HG02763 (cell line): Measurements from ENCODE around the gene PPP1R9B.

Experiments
- ATAC-seq: cut with Tn5 transposase; IDR thresholded peaks from one replicate; pipeline ENCODE4 v1.9.1; 2021; ENCODE audit warnings: mild to moderate bottlenecking, moderate library complexity; ENCODE audit not compliant: unreplicated experiment

Gene PPP1R9B

GRCh38 chr17:50188531-50188920 is 38.0 kb upstream of the PPP1R9B start:
- ATAC-seq, result no peak

DNA sequence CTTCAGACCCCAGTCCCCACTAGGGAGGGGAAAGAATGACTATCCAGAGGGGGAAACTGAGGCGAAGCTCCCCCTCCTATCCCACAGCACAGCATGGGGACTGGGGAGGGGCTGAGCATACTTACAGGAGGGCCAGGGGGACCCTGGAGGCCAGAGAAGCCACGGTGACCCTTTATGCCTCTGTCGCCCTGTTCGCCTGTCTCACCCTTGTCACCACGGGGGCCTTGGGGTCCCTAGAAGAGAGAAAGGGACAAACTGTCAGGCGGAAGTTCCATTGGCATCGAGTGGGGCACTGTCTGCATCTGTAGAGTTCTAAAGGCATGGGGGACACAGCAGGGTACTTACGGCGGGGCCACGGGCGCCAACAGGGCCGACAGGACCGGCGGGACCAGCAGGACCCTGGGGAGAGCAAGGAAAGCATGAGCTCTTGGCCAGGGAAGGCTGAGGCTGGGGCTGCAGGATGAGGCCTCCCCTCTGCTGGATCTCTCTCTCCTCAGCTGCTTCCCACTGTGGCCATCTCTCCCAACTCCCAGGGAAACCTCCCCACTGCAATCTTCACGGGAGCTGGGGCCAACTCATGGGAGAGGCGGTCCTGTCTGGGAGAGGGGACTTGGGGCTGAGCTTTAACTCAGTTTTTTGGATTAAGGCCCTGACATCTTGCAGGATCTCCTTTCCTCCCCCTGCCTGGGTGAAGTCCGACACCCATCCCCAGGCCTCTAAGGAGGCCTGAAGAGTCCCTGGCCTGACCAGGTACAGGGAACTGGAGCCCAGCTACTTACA is 37.5 kb upstream of the PPP1R9B start:
- ATAC-seq, result no peak

GRCh38 chr17:50187394-50187725 is 36.9 kb upstream of the PPP1R9B start:
- no peak for ATAC-seq

GRCh38 chr17:50186661-50187393 is 36.4 kb upstream of the PPP1R9B start:
- no peak for ATAC-seq

GRCh38 chr17:50185631-50186471 is 35.4 kb upstream of the PPP1R9B start:
- no peak for ATAC-seq

DNA sequence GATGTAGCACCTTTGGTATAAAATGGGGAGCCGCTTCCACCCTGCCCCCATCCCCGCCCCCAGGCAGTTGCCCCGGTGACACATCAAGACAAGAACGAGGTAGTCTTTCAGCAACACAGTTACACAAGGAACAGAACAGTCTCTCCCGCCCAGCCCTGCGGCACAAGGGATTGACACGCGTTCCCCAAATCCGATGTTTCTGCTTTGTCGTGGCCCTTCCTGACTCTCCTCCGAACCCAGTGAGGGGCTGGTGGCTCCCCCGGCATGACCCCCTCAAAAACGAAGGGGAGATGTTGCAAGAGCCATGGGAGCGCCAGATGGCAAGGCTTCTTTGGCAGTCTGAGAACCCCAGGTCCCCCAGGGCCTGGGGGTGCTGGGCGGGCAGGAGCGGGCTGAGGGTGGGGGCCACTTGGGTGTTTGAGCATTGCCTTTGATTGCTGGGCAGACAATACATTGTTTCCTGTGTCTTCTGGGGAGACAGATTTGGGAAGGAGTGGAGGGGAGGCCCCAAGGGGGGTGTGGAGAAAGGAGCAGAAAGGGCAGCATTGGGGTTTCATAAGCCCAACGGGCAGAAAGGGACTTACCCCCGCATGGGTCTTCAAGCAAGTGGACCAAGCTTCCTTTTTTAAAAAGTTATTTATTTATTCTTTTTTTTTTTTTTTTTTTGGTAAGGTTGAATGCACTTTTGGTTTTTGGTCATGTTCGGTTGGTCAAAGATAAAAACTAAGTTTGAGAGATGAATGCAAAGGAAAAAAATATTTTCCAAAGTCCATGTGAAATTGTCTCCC is 34.3 kb upstream of the PPP1R9B start:
- ATAC-seq, result no peak

DNA sequence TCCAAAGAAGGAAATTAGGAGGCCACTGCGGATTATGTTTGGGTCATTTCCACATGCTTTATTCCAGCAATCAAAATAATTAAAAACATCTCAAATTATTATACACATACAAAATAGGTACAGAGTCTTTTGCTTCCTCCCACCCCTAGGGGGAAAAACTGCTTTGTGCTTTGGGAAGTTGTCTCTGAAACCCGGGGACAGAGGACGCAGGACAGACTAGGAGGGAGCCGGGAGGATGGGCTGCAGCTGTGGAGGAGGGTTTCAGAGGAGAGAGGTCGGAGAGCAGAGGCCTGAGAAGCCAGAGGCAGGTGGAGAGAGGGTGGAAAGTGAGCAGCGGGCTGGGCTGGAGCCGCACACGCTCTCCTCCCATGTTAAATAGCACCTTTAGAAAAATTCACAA is 33.6 kb upstream of the PPP1R9B start:
- no peak for ATAC-seq

GRCh38 chr17:50183421-50183994 is 33.0 kb upstream of the PPP1R9B start:
- no peak for ATAC-seq

- no peak for ATAC-seq
Observed at GRCh38 chr17:50182783-50183420, 32.4 kb upstream of the PPP1R9B start.

GRCh38 chr17:50181591-50182560 is 31.4 kb upstream of the PPP1R9B start:
- ATAC-seq, result no peak

DNA sequence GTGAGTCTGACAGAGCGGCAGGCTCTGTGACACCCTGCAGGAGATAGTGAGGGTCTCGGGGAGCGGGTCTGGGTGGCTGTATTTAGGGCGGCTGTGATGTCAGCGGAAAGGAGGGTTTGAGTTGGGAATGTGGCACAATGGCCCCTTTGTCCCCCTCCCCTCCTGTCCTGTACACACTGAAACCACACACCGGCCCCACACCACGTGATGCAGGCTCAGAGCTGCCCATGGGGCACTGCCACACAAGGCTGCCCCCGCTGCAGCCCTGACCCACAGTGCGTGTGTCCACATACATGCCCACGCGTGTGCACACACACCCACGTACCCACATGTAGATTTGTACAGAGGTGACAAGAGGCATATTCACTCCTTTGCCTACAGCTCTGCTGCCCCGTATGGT is 30.7 kb upstream of the PPP1R9B start:
- no peak for ATAC-seq

DNA sequence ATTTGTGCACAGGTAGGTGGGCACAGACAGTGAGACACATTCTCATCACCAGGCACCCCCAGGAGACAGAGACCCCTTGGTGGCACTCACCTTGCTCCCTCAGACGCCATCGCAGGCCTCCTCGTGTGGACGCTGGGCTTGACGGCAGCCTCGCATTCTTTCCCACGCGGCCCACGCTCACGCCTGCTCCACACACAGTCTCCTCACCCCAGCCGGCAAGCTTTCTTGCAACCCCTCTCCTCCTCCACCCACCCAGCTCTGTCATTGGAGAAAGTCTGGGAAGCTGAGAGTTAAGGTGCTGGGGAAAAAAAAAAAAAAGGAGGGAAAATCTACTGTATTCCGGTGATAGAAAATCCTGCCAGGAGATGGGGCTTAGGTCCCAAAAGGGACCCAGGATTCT is 30.1 kb upstream of the PPP1R9B start:
- ATAC-seq, result no peak

- ATAC-seq, result no peak
Observed at GRCh38 chr17:50180111-50180510, 29.6 kb upstream of the PPP1R9B start.

DNA sequence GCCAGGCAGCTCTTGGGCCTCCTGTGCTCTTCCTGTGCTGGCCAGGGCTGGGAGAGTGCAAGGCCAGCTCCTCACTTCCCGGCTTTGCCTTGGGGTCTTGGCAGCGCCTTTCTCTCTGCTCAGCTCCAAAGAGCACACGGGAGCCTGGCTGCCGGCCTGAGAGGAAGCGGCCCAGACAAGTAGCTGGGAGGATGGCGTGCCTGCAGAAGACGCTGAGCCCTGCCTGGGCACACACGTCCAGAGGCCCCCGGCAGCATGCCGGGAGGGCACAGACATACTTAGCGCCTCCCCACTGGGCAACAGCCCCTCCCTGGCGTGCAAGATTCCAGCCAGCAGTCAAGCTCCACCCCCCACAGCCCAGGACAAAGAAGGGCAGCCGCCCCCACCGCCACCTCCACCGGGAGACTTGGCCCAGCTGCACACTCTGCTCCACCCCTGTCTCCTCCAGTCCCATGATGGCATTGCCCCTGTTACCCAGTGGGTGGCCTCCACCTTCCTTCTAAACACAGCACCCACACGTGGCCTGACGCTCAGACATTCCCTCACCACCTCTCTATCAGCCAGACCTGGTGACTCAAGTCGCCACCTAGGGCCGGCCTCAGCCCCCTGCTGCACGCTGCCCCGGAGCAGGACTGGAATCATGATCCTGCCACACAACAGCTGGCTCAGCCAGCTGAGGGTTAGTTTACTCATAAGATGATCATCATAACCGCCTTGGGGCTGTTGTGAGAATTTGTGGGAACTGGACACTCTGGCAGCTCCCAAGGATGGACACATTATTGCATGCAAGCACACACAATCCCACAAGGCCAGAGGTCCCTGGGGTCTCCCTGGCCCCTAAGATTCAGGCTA is 27.7 kb upstream of the PPP1R9B start:
- ATAC-seq, result peak; percentile 56

DNA sequence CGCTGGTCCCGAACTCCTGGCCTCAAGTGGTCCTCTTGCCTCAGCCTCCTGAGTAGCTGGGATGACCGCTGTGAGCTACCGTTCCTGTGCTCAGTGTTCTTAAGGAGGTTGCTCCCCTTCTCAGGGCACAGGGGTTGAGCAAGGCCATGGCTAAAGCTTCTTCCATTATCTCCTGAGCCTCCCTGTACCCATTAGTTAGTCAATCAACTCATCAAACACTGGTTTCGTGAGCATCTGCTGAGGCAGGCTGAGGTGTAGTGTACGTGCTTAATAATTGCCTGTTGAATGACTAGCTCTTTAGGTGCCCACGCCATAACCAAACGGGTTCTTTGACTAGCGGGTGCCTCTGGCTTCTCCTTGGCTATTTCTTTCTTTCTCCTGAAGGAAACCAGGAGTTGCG is 27.0 kb upstream of the PPP1R9B start:
- no peak for ATAC-seq

DNA sequence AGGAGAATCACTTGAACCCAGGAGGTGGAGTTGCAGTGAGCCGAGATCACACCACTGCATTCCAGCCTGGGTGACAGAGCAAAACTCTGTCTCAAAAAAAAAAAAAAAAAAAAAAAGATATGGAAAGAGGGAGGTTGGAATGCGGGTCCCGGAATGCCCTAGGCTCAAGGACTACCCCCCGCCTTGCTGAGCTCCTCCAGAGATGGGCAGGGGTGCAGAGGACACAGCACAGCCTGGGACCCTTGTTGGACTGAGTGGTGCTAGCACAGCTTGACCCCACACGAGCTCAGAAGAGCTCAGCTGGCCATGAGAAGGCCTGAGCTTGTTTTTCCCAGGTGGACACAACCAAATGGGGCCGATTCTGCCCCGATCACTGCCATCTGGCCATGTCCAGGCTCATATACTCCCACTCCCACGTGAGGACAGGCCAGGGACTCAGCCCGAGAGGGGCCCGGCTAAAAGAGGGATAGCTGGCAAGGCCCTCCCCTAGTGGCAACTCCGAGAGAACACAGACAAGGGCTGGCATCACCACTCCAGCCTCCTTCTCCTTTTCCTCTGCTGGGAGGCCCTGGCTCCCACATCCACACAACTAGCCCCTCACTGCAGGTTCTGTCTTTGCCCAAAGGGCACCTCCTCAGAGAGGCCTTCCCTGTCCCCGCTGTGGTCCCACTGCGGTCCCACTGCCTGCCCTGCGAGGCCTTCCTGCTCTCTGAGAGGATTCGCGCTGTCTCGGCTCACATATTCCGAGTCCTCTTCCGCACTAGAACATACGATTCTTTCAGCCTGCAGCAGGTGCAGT is 26.3 kb upstream of the PPP1R9B start:
- no peak for ATAC-seq
